ENCODE results near the gene PCDH1. TPM values are rescaled to one million over a fixed set of nuclear protein-coding genes. Genes with fewer than 3 reads are reported as not detected.
"Not testable (repeated sequence)": the region's sequence is repeated elsewhere in the genome, so short reads cannot be mapped to it uniquely, and the experiment has no call there.

PCDH1 gene
- total RNA-seq, 1 donor from 2014 or later = not detected

DNA sequence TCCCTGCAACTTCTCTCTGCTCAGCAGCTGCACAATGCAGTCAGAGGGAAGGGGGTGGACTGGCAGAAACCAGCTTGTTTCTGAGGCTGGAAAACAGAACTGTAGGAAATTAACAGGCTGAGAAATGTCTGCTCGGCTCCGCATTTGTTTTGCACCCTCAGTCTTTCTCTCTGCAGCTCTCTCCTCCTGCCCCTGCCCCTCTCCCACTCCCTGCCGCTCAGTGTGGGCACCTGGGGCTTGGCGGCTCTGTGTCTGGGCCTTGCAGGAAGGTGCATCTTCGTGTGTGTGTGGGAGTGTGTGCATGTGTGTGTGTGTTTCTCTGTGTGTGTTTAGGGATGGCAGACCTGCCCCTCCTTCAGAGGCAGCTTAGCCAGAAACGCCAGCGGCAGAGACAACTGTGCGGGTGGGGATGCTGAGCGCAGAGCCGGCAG, 53.0 kb downstream of the PCDH1 start:
- Mint-ChIP-seq H3K4me1 (ENCODE audit: low read depth) (no peaks in the 10 kb centered on the region), H3K36me3 (ENCODE audit: low read depth) (no peaks in the 10 kb centered on the region), H3K27ac (no peak overlapping the region), H3K9me3 (no peaks in the 10 kb centered on the region), H3K27me3 (ENCODE audit: low read depth) (peaks cover 25% of the 10 kb centered on the region), H3K4me3 (ENCODE audit: low read depth) (no peak overlapping the region)
- DNase-seq (ENCODE audit: low spot score) = no peak
- intact Hi-C loops (cut with micrococcal nuclease) = loop anchor here (2.0 kb wide), 1 partner anchor 132 kb away; no protein-coding TSS in a partner anchor

DNA sequence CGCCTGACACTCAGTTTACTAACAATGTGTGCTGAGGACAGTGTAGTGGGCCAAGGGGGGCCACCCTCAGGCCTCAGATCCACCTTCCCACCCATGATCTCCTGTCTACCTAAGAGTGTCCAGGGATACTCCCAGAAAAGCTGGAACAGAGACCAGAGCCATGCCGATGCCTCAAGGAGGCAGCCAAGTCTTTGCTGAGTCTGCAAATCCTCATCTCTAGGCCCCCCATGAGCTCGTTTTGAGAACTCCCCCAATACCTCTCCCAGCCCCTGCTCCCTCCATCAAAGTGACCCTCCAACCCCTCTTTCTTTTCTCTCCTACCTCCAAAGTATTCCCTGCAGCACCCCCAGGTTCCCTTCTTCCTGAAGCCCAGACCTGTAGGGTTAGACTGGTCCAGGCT, 53.5 kb downstream of the PCDH1 start:
- DNase-seq (ENCODE audit: low spot score) = no peak
- intact Hi-C loops (cut with micrococcal nuclease) = loop anchor here (2.0 kb wide), 1 partner anchor 132 kb away; no protein-coding TSS in a partner anchor
- peaks cover 26% of the 10 kb centered on the region for H3K27me3 Mint-ChIP-seq (ENCODE audit: low read depth)
- no peaks in the 10 kb centered on the region for H3K9me3 Mint-ChIP-seq
- no peak overlapping the region for H3K4me3 Mint-ChIP-seq (ENCODE audit: low read depth)
- H3K36me3 Mint-ChIP-seq (ENCODE audit: low read depth) = no peaks in the 10 kb centered on the region
- no peaks in the 10 kb centered on the region for H3K4me1 Mint-ChIP-seq (ENCODE audit: low read depth)
- no peak overlapping the region for H3K27ac Mint-ChIP-seq

DNA sequence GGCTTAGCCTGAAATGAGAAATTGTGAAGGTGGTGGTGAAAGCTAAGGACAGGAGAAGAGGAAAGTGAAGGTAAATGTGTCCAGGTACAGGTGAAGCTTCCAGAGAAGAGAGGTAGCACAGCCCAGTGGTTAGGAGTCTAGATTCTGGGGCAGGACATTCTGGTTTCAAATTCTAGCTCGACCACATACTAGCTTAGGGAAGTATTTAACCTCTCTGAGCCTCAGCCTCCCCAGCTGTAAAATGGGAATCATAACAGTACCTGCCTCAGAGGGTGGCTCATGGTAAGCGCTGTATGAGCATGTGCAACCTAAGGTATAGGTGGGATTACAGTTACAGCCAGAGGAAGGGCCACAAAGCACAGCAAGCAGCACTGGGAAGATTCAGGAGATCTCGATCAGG, 55.2 kb downstream of the PCDH1 start:
- no peaks in the 10 kb centered on the region for H3K4me1 Mint-ChIP-seq (ENCODE audit: low read depth)
- no peaks in the 10 kb centered on the region for H3K36me3 Mint-ChIP-seq (ENCODE audit: low read depth)
- no peaks in the 10 kb centered on the region for H3K9me3 Mint-ChIP-seq
- intact Hi-C loops (cut with micrococcal nuclease) = no loop called here
- H3K27ac Mint-ChIP-seq = no peak overlapping the region
- DNase-seq (ENCODE audit: low spot score) = no peak
- H3K4me3 Mint-ChIP-seq (ENCODE audit: low read depth) = no peak overlapping the region
- peaks cover 28% of the 10 kb centered on the region for H3K27me3 Mint-ChIP-seq (ENCODE audit: low read depth)

DNA sequence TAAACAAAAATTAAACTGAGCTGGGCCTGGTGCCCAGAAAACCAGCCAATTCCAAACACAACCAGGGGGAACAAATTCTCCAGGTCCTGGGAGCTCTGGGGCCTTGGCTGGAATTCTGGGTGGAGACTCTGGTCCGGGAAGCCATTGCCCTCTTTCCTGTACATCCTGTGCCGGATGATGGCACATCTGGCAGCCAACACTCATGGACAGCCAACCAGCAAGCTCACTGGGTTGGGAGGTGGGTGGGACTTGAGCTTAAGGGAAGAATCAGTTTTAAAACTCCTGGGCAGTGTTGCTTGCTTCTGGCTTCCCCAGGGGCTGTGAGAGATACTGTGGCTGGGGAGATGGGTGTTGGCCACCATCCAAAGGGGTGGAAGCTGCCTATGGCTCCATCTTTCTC, 56.1 kb downstream of the PCDH1 start:
- no peak for DNase-seq (ENCODE audit: low spot score)
- Mint-ChIP-seq H3K36me3 (ENCODE audit: low read depth) (no peaks in the 10 kb centered on the region), H3K27ac (no peak overlapping the region), H3K4me3 (ENCODE audit: low read depth) (no peak overlapping the region), H3K9me3 (no peaks in the 10 kb centered on the region), H3K4me1 (ENCODE audit: low read depth) (no peaks in the 10 kb centered on the region), H3K27me3 (ENCODE audit: low read depth) (peaks cover 26% of the 10 kb centered on the region)
- intact Hi-C loops (cut with micrococcal nuclease) = no loop called here

DNA sequence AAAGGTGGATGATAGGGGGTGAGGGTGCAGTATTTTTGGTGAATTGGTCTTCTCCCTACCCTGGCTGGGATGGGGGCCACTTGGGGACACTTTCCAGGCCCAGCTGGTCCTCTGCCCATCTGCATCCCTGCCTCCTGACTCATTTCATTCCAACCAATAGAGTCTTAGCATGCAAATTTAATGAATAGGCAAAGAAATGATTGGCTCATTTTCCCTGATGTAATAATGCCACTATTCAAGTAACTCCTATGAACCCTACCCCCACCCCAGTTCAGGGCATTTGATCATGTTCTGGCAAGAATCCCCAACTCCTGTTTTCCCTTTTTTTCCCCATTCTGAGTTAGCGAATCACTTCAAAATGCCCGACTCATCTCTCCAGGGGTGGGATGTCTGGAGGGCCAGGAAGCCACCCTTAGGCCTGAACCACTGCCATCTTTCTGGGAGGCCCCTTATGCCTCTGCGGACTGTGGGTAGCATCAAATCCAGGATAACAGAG, 56.7 kb downstream of the PCDH1 start:
- no peaks in the 10 kb centered on the region for H3K9me3 Mint-ChIP-seq
- no peak for DNase-seq (ENCODE audit: low spot score)
- no peak overlapping the region for H3K4me3 Mint-ChIP-seq (ENCODE audit: low read depth)
- no peaks in the 10 kb centered on the region for H3K36me3 Mint-ChIP-seq (ENCODE audit: low read depth)
- H3K27ac Mint-ChIP-seq = no peak overlapping the region
- H3K4me1 Mint-ChIP-seq (ENCODE audit: low read depth) = no peaks in the 10 kb centered on the region
- intact Hi-C loops (cut with micrococcal nuclease) = no loop called here
- H3K27me3 Mint-ChIP-seq (ENCODE audit: low read depth) = peaks cover 28% of the 10 kb centered on the region

DNA sequence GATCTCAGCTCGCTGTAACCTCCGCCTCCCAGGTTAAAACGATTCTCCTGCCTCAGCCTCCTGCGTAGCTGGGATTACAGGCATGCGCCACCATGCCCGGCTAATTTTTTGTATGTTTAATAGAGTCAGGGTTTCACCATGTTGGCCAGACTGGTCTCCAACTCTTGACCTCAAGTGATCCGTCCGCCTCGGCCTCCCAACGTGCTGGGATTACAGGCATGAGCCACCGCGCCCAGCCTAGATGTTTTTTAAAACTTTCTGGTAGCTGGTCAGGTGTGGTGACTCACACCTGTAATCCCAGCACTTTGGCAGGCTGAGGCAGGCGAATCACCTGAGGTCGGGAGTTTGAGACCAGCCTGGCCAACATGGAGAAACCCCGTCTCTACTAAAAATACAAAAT, 57.5 kb downstream of the PCDH1 start:
- H3K4me3 Mint-ChIP-seq (ENCODE audit: low read depth); H3K9me3 Mint-ChIP-seq; H3K27ac Mint-ChIP-seq; intact Hi-C loops (cut with micrococcal nuclease); H3K4me1 Mint-ChIP-seq (ENCODE audit: low read depth); H3K36me3 Mint-ChIP-seq (ENCODE audit: low read depth); DNase-seq (ENCODE audit: low spot score): not testable (repeated sequence)
- H3K27me3 Mint-ChIP-seq (ENCODE audit: low read depth) = peaks cover 21% of the 10 kb centered on the region

DNA sequence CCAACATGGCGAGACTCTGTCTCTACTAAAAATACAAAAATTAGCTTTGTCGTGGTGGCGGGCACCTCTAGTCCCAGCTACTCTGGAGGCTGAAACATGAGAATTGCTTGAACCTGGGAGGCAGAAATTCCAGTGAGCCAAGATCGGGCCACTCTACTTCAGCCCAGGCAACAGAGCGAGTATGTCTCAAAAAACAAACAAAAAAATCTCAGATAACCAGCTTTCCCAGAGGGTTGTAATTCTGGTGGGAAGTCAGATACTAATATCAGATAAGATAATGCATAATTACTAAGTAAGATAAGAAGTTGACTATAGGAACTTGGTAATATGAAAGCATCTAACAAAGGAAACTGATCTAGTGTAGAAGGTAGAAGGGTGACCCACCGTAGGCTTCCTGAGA, 60.6 kb downstream of the PCDH1 start:
- DNase-seq (ENCODE audit: low spot score) = no peak
- Mint-ChIP-seq H3K9me3 (no peaks in the 10 kb centered on the region), H3K27me3 (ENCODE audit: low read depth) (peaks cover 7% of the 10 kb centered on the region), H3K27ac (no peak overlapping the region), H3K4me1 (ENCODE audit: low read depth) (no peaks in the 10 kb centered on the region), H3K4me3 (ENCODE audit: low read depth) (no peak overlapping the region), H3K36me3 (ENCODE audit: low read depth) (no peaks in the 10 kb centered on the region)
- intact Hi-C loops (cut with micrococcal nuclease) = loop anchor here (10.0 kb wide), 1 partner anchor 147 kb away; the partner anchor contains the start of gene RNF14

DNA sequence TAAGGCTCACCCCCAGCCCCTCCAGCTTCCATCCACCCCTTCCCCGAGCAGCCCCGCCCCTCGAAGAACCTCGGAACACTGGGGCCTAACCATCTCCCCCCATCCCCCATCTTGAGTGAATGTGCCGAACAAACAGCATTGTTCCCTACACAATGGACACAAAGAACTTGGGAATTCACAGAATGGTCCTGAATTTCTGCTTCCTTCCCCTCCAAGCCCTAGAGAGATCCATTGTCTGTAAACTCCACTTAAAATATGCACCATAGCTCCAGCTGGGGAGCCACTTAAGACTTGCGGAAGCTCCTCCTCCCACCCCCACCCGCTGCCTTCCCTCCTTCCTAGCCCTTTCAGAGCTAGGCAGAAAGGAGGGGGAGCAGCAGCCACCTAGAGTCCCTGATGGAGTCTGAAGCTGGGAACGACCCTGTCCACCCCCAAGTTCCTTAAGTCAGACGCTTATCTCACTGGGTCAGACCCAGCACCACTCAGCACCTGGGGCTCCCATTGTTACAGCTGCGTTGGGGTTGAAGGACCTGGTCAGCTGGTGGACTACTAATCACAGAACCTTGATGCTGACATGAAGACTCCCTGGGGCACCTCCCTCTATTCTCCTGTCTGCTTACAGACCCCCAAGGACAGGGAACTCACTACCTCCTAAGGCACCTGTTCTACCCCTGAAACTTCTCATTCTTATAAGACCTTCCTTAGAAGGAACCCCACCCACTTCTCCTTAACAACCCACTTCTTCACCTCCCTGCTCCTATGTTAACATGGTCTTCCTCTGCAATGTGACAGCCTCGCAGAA, 61.4 kb downstream of the PCDH1 start:
- intact Hi-C loops (cut with micrococcal nuclease) = loop anchor here (10.0 kb wide), 1 partner anchor 148 kb away; the partner anchor contains the start of gene RNF14
- DNase-seq (ENCODE audit: low spot score) = no peak
- Mint-ChIP-seq H3K36me3 (ENCODE audit: low read depth) (no peaks in the 10 kb centered on the region), H3K27ac (no peak overlapping the region), H3K4me3 (ENCODE audit: low read depth) (no peak overlapping the region), H3K4me1 (ENCODE audit: low read depth) (no peaks in the 10 kb centered on the region), H3K9me3 (no peaks in the 10 kb centered on the region), H3K27me3 (ENCODE audit: low read depth) (peaks cover 10% of the 10 kb centered on the region)

DNA sequence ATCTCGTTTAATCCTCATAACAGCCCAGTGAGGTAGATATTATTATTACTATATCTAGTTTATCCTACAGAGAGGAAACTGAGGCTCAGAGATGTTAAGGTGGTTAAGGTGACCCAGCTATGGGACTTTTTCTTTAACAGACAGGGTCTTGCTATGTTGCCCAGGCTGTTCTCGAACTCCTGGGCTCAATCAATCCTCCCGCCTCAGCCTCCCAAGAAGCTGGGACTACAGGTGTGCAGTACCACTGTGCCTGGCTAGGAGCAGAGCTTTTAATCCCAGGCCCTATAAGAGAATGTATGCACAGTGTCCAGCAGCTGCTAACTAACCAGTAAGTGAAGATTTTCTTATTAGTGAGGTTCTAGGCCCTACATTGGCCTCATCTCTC, 62.4 kb downstream of the PCDH1 start:
- Mint-ChIP-seq H3K4me1 (ENCODE audit: low read depth) (no peaks in the 10 kb centered on the region), H3K27ac (no peak overlapping the region), H3K9me3 (no peaks in the 10 kb centered on the region), H3K4me3 (ENCODE audit: low read depth) (no peak overlapping the region), H3K27me3 (ENCODE audit: low read depth) (peaks cover 18% of the 10 kb centered on the region), H3K36me3 (ENCODE audit: low read depth) (no peaks in the 10 kb centered on the region)
- intact Hi-C loops (cut with micrococcal nuclease) = loop anchor here (10.0 kb wide), 1 partner anchor 149 kb away; the partner anchor contains the start of gene RNF14
- DNase-seq (ENCODE audit: low spot score) = no peak

DNA sequence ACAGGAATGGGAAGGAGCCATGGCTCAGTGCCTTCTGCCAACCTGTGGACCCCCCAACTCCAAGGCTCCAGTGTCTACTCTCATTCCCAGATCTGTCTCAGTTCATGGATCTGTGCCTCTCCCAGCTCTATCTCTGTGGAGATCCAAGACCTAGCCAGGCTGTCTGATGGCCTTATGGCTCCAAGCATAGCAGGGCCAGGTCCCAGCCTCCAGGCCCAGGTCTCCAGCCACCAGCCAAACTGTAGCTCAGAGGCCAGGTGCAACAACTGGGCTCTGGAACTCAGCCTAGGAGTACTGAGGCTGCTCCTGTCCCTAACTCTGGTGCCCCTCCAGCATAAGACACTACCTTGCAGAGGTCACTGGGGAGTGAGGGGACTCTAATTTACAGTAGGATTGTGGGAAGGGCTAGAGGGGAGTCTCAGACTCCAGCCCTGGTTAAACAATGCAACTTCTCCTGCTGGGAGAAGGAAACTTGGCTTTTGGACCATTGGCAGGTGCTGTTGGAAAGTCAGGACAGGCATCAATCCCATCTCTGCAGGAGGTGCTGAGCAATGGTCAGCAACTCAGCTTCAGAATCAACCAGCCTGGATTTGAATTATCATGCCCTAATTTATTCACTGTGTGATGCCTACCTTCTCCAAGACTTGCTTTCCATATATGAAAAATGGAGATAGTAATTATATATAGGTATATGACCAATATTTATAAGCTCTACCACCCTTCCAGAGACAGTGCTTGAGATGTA, 63.0 kb downstream of the PCDH1 start:
- intact Hi-C loops (cut with micrococcal nuclease) = loop anchor here (10.0 kb wide), 1 partner anchor 150 kb away; the partner anchor contains the start of gene RNF14
- Mint-ChIP-seq H3K9me3 (no peaks in the 10 kb centered on the region), H3K36me3 (ENCODE audit: low read depth) (no peaks in the 10 kb centered on the region), H3K27ac (no peak overlapping the region), H3K27me3 (ENCODE audit: low read depth) (peaks cover 17% of the 10 kb centered on the region), H3K4me3 (ENCODE audit: low read depth) (no peak overlapping the region), H3K4me1 (ENCODE audit: low read depth) (no peaks in the 10 kb centered on the region)
- no peak for DNase-seq (ENCODE audit: low spot score)

DNA sequence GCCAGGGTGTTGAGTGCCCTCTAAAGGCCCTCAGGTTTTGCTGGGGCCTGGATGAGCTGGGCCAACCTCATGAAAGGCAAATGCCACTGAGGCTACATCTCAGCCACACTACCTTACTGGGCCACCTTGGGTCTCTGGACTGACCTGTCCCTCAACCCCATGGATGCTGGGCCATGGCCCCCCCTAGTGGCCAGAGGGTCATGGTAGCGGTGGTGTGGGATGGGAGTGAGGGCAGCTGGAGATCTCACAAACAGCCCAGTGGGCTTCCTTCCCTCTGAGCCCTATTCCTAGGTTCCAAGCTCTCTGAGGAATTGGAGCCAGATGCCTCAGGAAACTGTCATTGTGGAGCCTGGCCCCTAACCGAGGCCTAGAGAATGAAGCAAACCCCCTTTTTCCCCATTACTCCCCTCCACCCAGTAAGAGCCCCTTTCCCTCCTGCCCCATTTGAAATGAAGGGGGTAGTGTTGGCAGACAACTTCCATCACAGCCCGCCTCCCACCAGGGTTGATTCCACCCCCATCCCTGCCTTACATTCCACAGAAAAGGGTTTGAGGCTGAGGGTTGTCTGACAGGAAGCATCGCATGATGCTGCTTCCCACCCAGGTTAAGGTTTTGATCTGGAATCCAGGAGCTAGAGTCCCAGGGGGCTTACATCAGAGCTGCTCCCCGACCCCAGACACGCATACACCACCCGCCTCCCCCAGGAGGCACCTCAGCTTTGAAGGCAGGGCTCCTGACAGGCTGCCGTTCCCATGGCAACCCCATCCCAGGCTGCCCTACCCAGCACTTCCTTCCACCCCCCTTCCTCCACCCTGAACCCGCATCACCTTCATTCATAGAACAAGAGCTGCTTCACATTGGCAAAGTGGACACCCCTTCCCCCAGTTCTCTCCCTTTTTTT, 63.9 kb downstream of the PCDH1 start:
- Mint-ChIP-seq H3K9me3 (no peaks in the 10 kb centered on the region), H3K36me3 (ENCODE audit: low read depth) (no peaks in the 10 kb centered on the region), H3K4me1 (ENCODE audit: low read depth) (no peaks in the 10 kb centered on the region), H3K4me3 (ENCODE audit: low read depth) (no peak overlapping the region), H3K27me3 (ENCODE audit: low read depth) (peaks cover 20% of the 10 kb centered on the region), H3K27ac (no peak overlapping the region)
- intact Hi-C loops (cut with micrococcal nuclease) = loop anchor here (1.0 to 10.0 kb wide), 2 partner anchors 122 to 150 kb away; partner anchors contain the start of gene RNF14
- peak; percentile 18 for DNase-seq (ENCODE audit: low spot score)

DNA sequence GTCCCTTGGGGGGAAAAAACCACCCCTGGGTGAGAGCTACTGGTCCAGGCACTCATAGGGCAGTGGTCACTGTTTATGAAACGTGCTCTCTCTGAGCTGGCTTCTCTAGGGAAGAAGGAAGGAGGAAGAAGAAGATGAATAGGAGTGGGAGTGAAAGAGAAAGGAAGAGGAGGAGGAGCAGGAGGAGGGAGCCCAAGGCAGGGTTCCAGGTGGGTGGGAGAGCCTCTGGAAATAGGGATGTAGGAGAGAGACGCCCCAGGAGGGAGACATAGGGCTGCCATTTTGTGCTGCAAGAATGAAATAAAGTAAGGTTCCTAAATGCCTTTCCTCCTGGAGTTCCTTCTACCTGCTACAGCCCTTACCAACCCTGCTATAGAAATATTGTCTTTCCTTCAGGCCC, 65.7 kb downstream of the PCDH1 start:
- peaks cover 31% of the 10 kb centered on the region for H3K27me3 Mint-ChIP-seq (ENCODE audit: low read depth)
- H3K36me3 Mint-ChIP-seq (ENCODE audit: low read depth) = no peaks in the 10 kb centered on the region
- H3K4me1 Mint-ChIP-seq (ENCODE audit: low read depth) = no peaks in the 10 kb centered on the region
- no peak for DNase-seq (ENCODE audit: low spot score)
- H3K4me3 Mint-ChIP-seq (ENCODE audit: low read depth) = no peak overlapping the region
- intact Hi-C loops (cut with micrococcal nuclease) = loop anchor here (10.0 kb wide), 1 partner anchor 152 kb away; the partner anchor contains the start of gene RNF14
- no peak overlapping the region for H3K27ac Mint-ChIP-seq
- no peaks in the 10 kb centered on the region for H3K9me3 Mint-ChIP-seq

All from activated T-helper 2 cell treated with anti-CD3 and anti-CD28 coated beads, Interferon-gamma antibody, Interleukin-2, Interleukin-4, amounts not matched to agents 10 μg/mL and 5 μg/mL and 100 μg/mL, durations not matched to agents 14 hours and 24 hours and 36 hours (primary cell).